Caco-2 (cell line): ENCODE data around the gene PSMB3. TPM values are rescaled to one million over a fixed set of nuclear protein-coding genes. Genes with fewer than 3 reads are reported as not detected.

Experiments used
- BruUV-seq: library from RNA; stranded (reverse); fragments of 400-500 nt; replicated peaks from 2 replicates; lab custom pipeline; 2021; lab: Mats Ljungman, UMichigan
- CTCF ChIA-PET: fragments of 300-600 bp; sonication (Branson Sonifier 250); formaldehyde crosslinking; loops from one replicate; lab custom pipeline; 2022; ENCODE audit warnings: antibody characterized with exemption; lab: Charles Lee
- POLR2A ChIA-PET: fragments of 300-600 bp; sonication (Branson Sonifier 250); formaldehyde crosslinking; loops from one replicate; lab custom pipeline; 2022; ENCODE audit warnings: antibody characterized with exemption; lab: Charles Lee
- DNase-seq, 2 experiments: peaks; one replicate each; pipeline versions ENCODE4 v3.0.0 to v3.0.0-alpha.2; 2020 to 2022
- H3K27me3 ChIP-seq: replicated peaks from 2 replicates; pipeline ENCODE4 v1.6.0; 2011; ENCODE audit warnings: low read length; ENCODE audit not compliant: control insufficient read depth, insufficient read depth
- H3K36me3 ChIP-seq: 2 replicates; pipeline ENCODE4 v1.5.1; 2011; ENCODE audit warnings: low read length; ENCODE audit not compliant: control insufficient read depth, insufficient read depth
- H3K4me1 ChIP-seq: fragments of 250-450 bp; sonication (Bioruptor Pico); 2 replicates; pipeline ENCODE4 v1.5.1; 2020; ENCODE audit warnings: mild to moderate bottlenecking
- H3K4me3 ChIP-seq: 2 replicates; pipeline ENCODE4 v1.5.1; 2011; ENCODE audit warnings: low read depth, mild to moderate bottlenecking, control low read depth, low read length
- H3K9me3 ChIP-seq: fragments of 250-450 bp; sonication (Bioruptor Pico); 2 replicates; pipeline ENCODE4 v1.5.1; 2020; ENCODE audit warnings: mild to moderate bottlenecking, moderate library complexity
- H3K27ac Mint-ChIP-seq: one replicate; pipeline ENCODE4 v1.8.0; 2022; ENCODE audit warnings: mixed read lengths; ENCODE audit not compliant: unreplicated experiment
- H3K27me3 Mint-ChIP-seq: one replicate; pipeline ENCODE4 v1.8.0; 2022; ENCODE audit warnings: mixed read lengths; ENCODE audit not compliant: insufficient read depth, unreplicated experiment
- H3K36me3 Mint-ChIP-seq: one replicate; pipeline ENCODE4 v1.8.0; 2022; ENCODE audit warnings: mild to moderate bottlenecking, mixed read lengths; ENCODE audit not compliant: insufficient read depth, unreplicated experiment
- H3K4me1 Mint-ChIP-seq: one replicate; pipeline ENCODE4 v1.8.0; 2022; ENCODE audit warnings: low read depth, mixed read lengths; ENCODE audit not compliant: unreplicated experiment
- H3K4me3 Mint-ChIP-seq: one replicate; pipeline ENCODE4 v1.8.0; 2022; ENCODE audit warnings: mild to moderate bottlenecking, moderate library complexity, mixed read lengths; ENCODE audit not compliant: unreplicated experiment
- H3K9me3 Mint-ChIP-seq: one replicate; pipeline ENCODE4 v1.8.0; 2022; ENCODE audit warnings: mixed read lengths; ENCODE audit not compliant: unreplicated experiment
- intact Hi-C: fragments of 100-400 bp; cut with micrococcal nuclease; formaldehyde crosslinking; loops from one replicate; pipeline ENCODE4 v1.10.0; 2022; ENCODE audit not compliant: unreplicated experiment
- total RNA-seq: library from RNA; stranded (reverse); gene quantifications from 2 replicates; pipeline ENCODE4 v1.2.3, GENCODE V29; 2022
- TF ChIP-seq, protein P1 (sequence below), 2 experiments: fragments of 200-600 bp in 1 of 2; IDR thresholded peaks; 1 replicate in 1 of 2; 2 replicates in 1 of 2; pipeline versions ENCODE4 v1.5.1 to v1.8.0; 2011 to 2022; ENCODE audit warnings: antibody characterized with exemption in 1 of 2, control low read depth in 1 of 2, inconsistent platforms in 1 of 2, low read depth in 1 of 2, low read length in 1 of 2, mild to moderate bottlenecking in 1 of 2, moderate library complexity in 1 of 2; ENCODE audit not compliant: insufficient read depth in 1 of 2, severe bottlenecking in 1 of 2, unreplicated experiment in 1 of 2

PSMB3 gene
- total RNA-seq, 1 experiment from 2014 or later: 427 TPM

DNA sequence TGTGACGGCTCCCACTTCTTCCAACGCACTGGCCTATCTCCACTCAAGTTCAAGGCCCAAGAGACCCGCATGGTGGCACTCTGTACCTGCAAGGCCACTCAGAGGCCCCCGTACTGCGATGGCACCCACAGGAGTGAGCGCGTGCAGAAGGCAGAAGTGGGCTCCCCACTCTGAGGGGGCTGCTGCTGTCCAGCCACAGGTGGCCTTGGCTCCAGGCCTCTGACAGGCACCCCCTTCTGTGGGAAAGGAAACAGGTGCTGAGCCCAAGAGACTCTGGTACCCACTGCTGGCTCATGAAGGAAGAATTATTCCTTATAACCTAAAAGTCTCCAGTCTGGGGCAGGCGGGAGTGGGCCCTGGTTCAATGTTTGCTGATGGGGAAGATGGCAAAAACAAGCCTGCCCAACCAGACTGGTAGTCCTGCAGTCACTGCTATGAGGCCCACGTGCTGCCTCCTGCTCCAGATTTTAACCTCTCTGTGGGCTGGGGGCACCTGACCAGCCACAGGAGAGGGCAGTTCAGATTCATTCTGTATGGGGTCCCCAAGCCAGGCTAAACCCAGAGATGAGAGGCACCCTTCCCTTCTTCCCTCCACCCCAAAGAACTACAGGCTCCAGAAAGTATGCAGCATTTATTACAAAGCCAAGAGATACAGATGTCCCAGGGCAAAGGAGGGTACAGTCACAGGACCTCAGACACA lies 19.1 kb upstream of the PSMB3 start:
- no peak overlapping the region for H3K4me3 ChIP-seq
- ChIA-PET POLR2A (no interaction called here), CTCF (interaction anchor here (0.6 to 1.9 kb wide), 2 partner anchors 16 to 57 kb away, joined by 3 to 19 read pairs; no protein-coding TSS in a partner anchor)
- no peak for DNase-seq
- no peaks in the 10 kb centered on the region for H3K27me3 ChIP-seq
- H3K27ac Mint-ChIP-seq: peak overlapping the region; percentile 34
- H3K9me3 ChIP-seq: no peaks in the 10 kb centered on the region
- TF ChIP-seq, protein P1, sequence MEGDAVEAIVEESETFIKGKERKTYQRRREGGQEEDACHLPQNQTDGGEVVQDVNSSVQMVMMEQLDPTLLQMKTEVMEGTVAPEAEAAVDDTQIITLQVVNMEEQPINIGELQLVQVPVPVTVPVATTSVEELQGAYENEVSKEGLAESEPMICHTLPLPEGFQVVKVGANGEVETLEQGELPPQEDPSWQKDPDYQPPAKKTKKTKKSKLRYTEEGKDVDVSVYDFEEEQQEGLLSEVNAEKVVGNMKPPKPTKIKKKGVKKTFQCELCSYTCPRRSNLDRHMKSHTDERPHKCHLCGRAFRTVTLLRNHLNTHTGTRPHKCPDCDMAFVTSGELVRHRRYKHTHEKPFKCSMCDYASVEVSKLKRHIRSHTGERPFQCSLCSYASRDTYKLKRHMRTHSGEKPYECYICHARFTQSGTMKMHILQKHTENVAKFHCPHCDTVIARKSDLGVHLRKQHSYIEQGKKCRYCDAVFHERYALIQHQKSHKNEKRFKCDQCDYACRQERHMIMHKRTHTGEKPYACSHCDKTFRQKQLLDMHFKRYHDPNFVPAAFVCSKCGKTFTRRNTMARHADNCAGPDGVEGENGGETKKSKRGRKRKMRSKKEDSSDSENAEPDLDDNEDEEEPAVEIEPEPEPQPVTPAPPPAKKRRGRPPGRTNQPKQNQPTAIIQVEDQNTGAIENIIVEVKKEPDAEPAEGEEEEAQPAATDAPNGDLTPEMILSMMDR (IDR thresholded peaks at IDR 0.05; ENCODE audit: insufficient read depth in 1 of 2, low read depth in 1 of 2, low read length in 1 of 2, severe bottlenecking in 1 of 2, unreplicated experiment in 1 of 2): no peak
- no peaks in the 10 kb centered on the region for H3K27me3 Mint-ChIP-seq
- no TSS peak for BruUV-seq
- H3K9me3 Mint-ChIP-seq: no peaks in the 10 kb centered on the region
- H3K4me3 Mint-ChIP-seq: no peak overlapping the region
- peaks cover 20% of the 10 kb centered on the region for H3K4me1 ChIP-seq
- H3K36me3 Mint-ChIP-seq: peaks cover 80% of the 10 kb centered on the region
- peaks cover 6% of the 10 kb centered on the region for H3K4me1 Mint-ChIP-seq
- H3K36me3 ChIP-seq: peaks cover 1% of the 10 kb centered on the region; the same call in 1 of the 2 replicates
- intact Hi-C loops: no loop called here

DNA sequence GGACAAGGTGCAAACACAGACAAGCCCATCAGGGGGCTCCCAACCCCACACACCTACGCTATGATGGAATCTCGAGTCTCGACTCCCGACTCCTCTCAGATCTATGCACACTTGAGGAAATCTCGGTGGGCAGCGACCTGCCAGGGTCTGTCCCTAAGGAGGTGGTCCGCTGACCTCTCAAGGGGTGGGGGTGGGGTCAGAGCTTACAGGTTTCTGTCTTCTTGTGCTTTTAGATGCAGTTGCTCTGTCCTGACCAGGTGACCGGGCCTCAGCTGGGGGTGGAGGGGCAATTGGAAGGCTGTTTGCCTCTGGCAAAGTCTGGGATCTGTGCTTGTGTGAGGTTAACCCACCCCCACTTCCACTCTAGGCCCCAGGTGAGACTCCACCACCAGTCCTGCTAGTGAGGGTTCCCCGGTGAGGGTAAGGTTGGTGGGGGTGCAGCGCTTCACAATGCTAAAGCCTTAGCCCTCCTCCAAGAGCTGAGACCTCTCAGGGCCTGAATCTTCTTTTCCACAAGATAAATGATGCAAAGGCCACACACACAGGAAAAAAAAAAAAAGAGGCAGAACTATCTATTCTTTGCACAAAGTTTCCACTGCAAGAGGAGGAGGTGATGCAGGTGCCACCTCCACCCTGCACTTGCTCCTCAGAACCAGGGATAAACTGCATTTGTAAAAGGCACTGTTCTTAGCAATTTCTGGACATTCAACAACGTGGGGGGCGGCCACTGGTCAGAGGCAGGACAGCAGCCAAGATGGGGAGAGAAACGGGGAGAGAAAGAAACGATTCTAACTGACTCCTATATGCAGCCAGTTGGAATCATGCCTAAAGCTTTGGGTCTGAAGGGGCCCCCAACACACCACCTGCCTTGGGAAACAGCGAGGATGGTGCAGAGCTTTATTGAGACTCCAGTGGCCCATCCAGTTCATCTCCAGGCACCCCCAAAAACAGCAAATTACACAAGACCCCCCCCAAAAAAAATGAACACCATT lies 18.3 kb upstream of the PSMB3 start:
- Mint-ChIP-seq H3K36me3 (peaks cover 88% of the 10 kb centered on the region), H3K27ac (peak overlapping the region; percentile 34), H3K9me3 (no peaks in the 10 kb centered on the region), H3K4me3 (no peak overlapping the region), H3K4me1 (peaks cover 6% of the 10 kb centered on the region), H3K27me3 (no peaks in the 10 kb centered on the region)
- Histone ChIP-seq H3K36me3 (peaks cover 1% of the 10 kb centered on the region; the same call in 1 of the 2 replicates), H3K4me3 (no peak overlapping the region), H3K27me3 (no peaks in the 10 kb centered on the region), H3K4me1 (peaks cover 17% of the 10 kb centered on the region), H3K9me3 (no peaks in the 10 kb centered on the region)
- BruUV-seq: no TSS peak
- TF ChIP-seq, protein P1 (IDR thresholded peaks at IDR 0.05; ENCODE audit: insufficient read depth in 1 of 2, low read depth in 1 of 2, low read length in 1 of 2, severe bottlenecking in 1 of 2, unreplicated experiment in 1 of 2): peak; percentile 45 to 61
- CTCF ChIA-PET: interaction anchor here (0.6 to 1.9 kb wide), 20 partner anchors 10 to 1068 kb away, joined by 3 to 19 read pairs (median 4); partner anchors contain the start of genes CWC25, LASP1 and PIP4K2B
- POLR2A ChIA-PET: interaction anchor here (0.6 to 0.7 kb wide), 2 partner anchors 27 to 176 kb away, joined by 3 to 7 read pairs; no protein-coding TSS in a partner anchor
- intact Hi-C loops: no loop called here
- DNase-seq: peak; percentile 63 to 71
